CD4-positive, alpha-beta T cell (primary cell): Measurements from ENCODE around the gene ARHGEF4. TPM values are rescaled to one million over a fixed set of nuclear protein-coding genes. Genes with fewer than 3 reads are reported as not detected.
A peak's percentile ranks its signal among the peaks of the same experiment; 100 is the strongest.

Experiments
- ATAC-seq: fragments of 200-7000 bp; cut with Tn5 transposase; one replicate; pipeline ENCODE4 v1.10.0; 2022; ENCODE audit warnings: mild to moderate bottlenecking; ENCODE audit not compliant: poor library complexity
- CTCF ChIA-PET: fragments of 350-600 bp; sonication (Branson Sonifier 250); formaldehyde crosslinking; loops from one replicate; lab custom pipeline; 2021; ENCODE audit warnings: antibody characterized with exemption, inconsistent platforms; lab: Charles Lee
- POLR2A ChIA-PET: fragments of 350-600 bp; sonication (Branson Sonifier 250); formaldehyde crosslinking; loops from one replicate; lab custom pipeline; 2021; ENCODE audit warnings: antibody characterized with exemption, inconsistent platforms; lab: Charles Lee
- DNase-seq, 14 experiments: peaks; one replicate each; pipeline ENCODE4 v3.0.0-alpha.2; 2013 to 2020; ENCODE audit warnings: mixed read lengths in 2 of 14
- H3K27ac ChIP-seq, 2 donors: one replicate each; pipeline versions ENCODE4 v1.5.1 to v1.7.0; 2013; ENCODE audit warnings: low read length in 2 of 2, low read depth in 1 of 2, mild to moderate bottlenecking in 1 of 2
- H3K27me3 ChIP-seq, 2 experiments: 1 replicate in 1 of 2; 2 replicates in 1 of 2; pipeline versions ENCODE4 v1.6.1 to v1.7.0; 2013; ENCODE audit warnings: low read length in 2 of 2, control low read depth in 1 of 2, mild to moderate bottlenecking in 1 of 2, moderate library complexity in 1 of 2; ENCODE audit not compliant: insufficient read depth in 2 of 2, control insufficient read depth in 1 of 2
- H3K36me3 ChIP-seq: one replicate; pipeline ENCODE4 v1.6.1; 2013; ENCODE audit warnings: low read length, control low read depth; ENCODE audit not compliant: insufficient read depth
- H3K4me1 ChIP-seq: one replicate; pipeline ENCODE4 v1.6.1; 2013; ENCODE audit warnings: low read length, control low read depth; ENCODE audit not compliant: insufficient read depth
- H3K4me3 ChIP-seq: one replicate; pipeline ENCODE4 v1.5.1; 2013; ENCODE audit warnings: mild to moderate bottlenecking, low read length, moderate library complexity
- H3K9me3 ChIP-seq, 2 experiments: 1 replicate in 1 of 2; 2 replicates in 1 of 2; pipeline versions ENCODE4 v1.6.1 to v1.7.0; 2013; ENCODE audit warnings: low read length in 2 of 2, mild to moderate bottlenecking in 2 of 2, control low read depth in 1 of 2, moderate library complexity in 1 of 2; ENCODE audit not compliant: control insufficient read depth in 1 of 2, insufficient read depth in 1 of 2
- H3K27ac Mint-ChIP-seq: one replicate; pipeline ENCODE4 v1.8.0; 2020; ENCODE audit warnings: mixed read lengths
- H3K27me3 Mint-ChIP-seq: one replicate; pipeline ENCODE4 v1.8.0; 2021; ENCODE audit warnings: mixed read lengths
- H3K36me3 Mint-ChIP-seq: one replicate; pipeline ENCODE4 v1.8.0; 2021; ENCODE audit warnings: low read depth, mixed read lengths
- H3K4me1 Mint-ChIP-seq: one replicate; pipeline ENCODE4 v1.8.0; 2021; ENCODE audit warnings: low read depth, mixed read lengths
- H3K4me3 Mint-ChIP-seq: one replicate; pipeline ENCODE4 v1.8.0; 2020; ENCODE audit warnings: mild to moderate bottlenecking, mixed read lengths
- H3K9me3 Mint-ChIP-seq: one replicate; pipeline ENCODE4 v1.8.0; 2020; ENCODE audit warnings: mixed read lengths
- CTCF ChIP-seq: fragments of 200-600 bp; IDR thresholded peaks from one replicate; pipeline ENCODE4 v1.8.0; 2022; ENCODE audit warnings: antibody characterized with exemption, mild to moderate bottlenecking
- intact Hi-C, 2 experiments: fragments of 100-400 bp; cut with DNase I in 1 of 2; cut with micrococcal nuclease in 1 of 2; formaldehyde crosslinking; loops; one replicate each; pipeline versions ENCODE4 v1.15.1 to v1.9.0; 2023 to 2025; cut with DNase I, micrococcal nuclease
- total RNA-seq, 174 experiments: library from RNA in 2 of 174; stranded (reverse) in 2 of 174; gene quantifications; one replicate each; pipeline ENCODE4 v1.2.3 and lab custom pipeline; 2021 to 2026

ARHGEF4 gene
- total RNA-seq, 2 experiments from 2014 or later = 3.6 to 4.1 TPM

- intact Hi-C loops = no loop called here
- CTCF ChIA-PET = no interaction called here
These were observed 127.4 kb downstream of the ARHGEF4 start for GRCh38 chr2:130963849-130964793.

GRCh38 chr2:130964931-130965330 is 128.2 kb downstream of the ARHGEF4 start:
- Mint-ChIP-seq H3K27me3 (peaks cover 53% of the 10 kb centered on the region), H3K4me1 (peaks cover 8% of the 10 kb centered on the region), H3K36me3 (no peaks in the 10 kb centered on the region), H3K9me3 (no peaks in the 10 kb centered on the region), H3K27ac (no peak overlapping the region), H3K4me3 (no peak overlapping the region)
- H3K36me3 ChIP-seq = no peaks in the 10 kb centered on the region
- DNase-seq = no peak
- H3K27me3 ChIP-seq = peaks cover 14 to 27% of the 10 kb centered on the region in 2 experiments
- TF ChIP-seq CTCF = no peak
- ChIA-PET POLR2A (no interaction called here), CTCF (no interaction called here)
- no peak for ATAC-seq
- no peaks in the 10 kb centered on the region for H3K4me1 ChIP-seq
- H3K4me3 ChIP-seq = no peak overlapping the region
- H3K9me3 ChIP-seq = peaks cover 0 to 7% of the 10 kb centered on the region in 2 experiments
- intact Hi-C loops = no loop called here
- no peak overlapping the region for H3K27ac ChIP-seq

More at GRCh38 chr2:130963849-130964793, 127.4 kb downstream of the ARHGEF4 start:
- peaks cover 8% of the 10 kb centered on the region for H3K4me1 Mint-ChIP-seq
- H3K4me1 ChIP-seq = no peaks in the 10 kb centered on the region
- H3K36me3 ChIP-seq = no peaks in the 10 kb centered on the region
- no peak overlapping the region for H3K27ac Mint-ChIP-seq
- POLR2A ChIA-PET = no interaction called here
- no peaks in the 10 kb centered on the region for H3K9me3 Mint-ChIP-seq
- H3K4me3 ChIP-seq = no peak overlapping the region
- no peaks in the 10 kb centered on the region for H3K36me3 Mint-ChIP-seq
- peaks cover 0 to 7% of the 10 kb centered on the region in 2 experiments for H3K9me3 ChIP-seq
- no peak for DNase-seq
- H3K27me3 Mint-ChIP-seq = peaks cover 60% of the 10 kb centered on the region
- no peak for ATAC-seq
- H3K27me3 ChIP-seq = peaks cover 14 to 27% of the 10 kb centered on the region in 2 experiments
- H3K27ac ChIP-seq = no peak overlapping the region
- H3K4me3 Mint-ChIP-seq = peak overlapping the region; percentile 34
- no peak for TF ChIP-seq CTCF

GRCh38 chr2:130966149-130966774 is 129.5 kb downstream of the ARHGEF4 start:
- Mint-ChIP-seq H3K27ac (no peak overlapping the region), H3K27me3 (peaks cover 44% of the 10 kb centered on the region), H3K36me3 (no peaks in the 10 kb centered on the region), H3K4me3 (no peak overlapping the region), H3K9me3 (no peaks in the 10 kb centered on the region), H3K4me1 (peaks cover 8% of the 10 kb centered on the region)
- Histone ChIP-seq H3K4me3 (no peak overlapping the region), H3K27ac (no peak overlapping the region), H3K36me3 (no peaks in the 10 kb centered on the region), H3K27me3 (peaks cover 14 to 27% of the 10 kb centered on the region in 2 experiments), H3K4me1 (no peaks in the 10 kb centered on the region), H3K9me3 (peaks cover 0 to 2% of the 10 kb centered on the region in 2 experiments)
- no peak for ATAC-seq
- POLR2A ChIA-PET = no interaction called here
- intact Hi-C loops = no loop called here
- CTCF ChIA-PET = no interaction called here
- no peak for TF ChIP-seq CTCF
- DNase-seq = no peak
